Ishikawa (cell line): ENCODE data around the gene CFAP141.

ENCODE experiments used
- FOXM1 ChIP-seq: IDR thresholded peaks from 2 replicates; pipeline ENCODE4 v1.6.1; 2012; ENCODE audit warnings: low read depth, borderline replicate concordance
- TF ChIP-seq, protein P1 (sequence below): IDR thresholded peaks from 2 replicates; pipeline ENCODE4 v1.6.1; 2012

- TF ChIP-seq, protein P1, sequence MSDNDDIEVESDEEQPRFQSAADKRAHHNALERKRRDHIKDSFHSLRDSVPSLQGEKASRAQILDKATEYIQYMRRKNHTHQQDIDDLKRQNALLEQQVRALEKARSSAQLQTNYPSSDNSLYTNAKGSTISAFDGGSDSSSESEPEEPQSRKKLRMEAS, result no peak
- no peak for TF ChIP-seq FOXM1
Measured at GRCh38 chr1:154237435-154237834, 31.3 kb upstream of the CFAP141 start.
